Tibial nerve (tissue), 4 donors: ENCODE data around the gene KCNJ6.

Experiments used
- CTCF ChIP-seq, 5 experiments: fragments of 200-600 bp in 3 of 5; fragments of 450-650 bp in 2 of 5; sonication (generic) in 3 of 5; IDR thresholded peaks; one replicate each; pipeline ENCODE4 v1.5.1; 2016 to 2019; ENCODE audit warnings: antibody characterized with exemption in 5 of 5, mild to moderate bottlenecking in 3 of 5, moderate library complexity in 2 of 5
- EP300 ChIP-seq, 2 donors: sonication (generic); formaldehyde crosslinking; IDR thresholded peaks; one replicate each; pipeline ENCODE4 v1.6.1; 2017; ENCODE audit warnings: antibody characterized with exemption in 2 of 2, mild to moderate bottlenecking in 1 of 2
- POLR2A ChIP-seq, 2 donors: fragments of 450-650 bp; IDR thresholded peaks; one replicate each; pipeline ENCODE4 v1.6.1; 2017; ENCODE audit warnings: antibody characterized with exemption in 2 of 2, mild to moderate bottlenecking in 2 of 2, moderate library complexity in 2 of 2

- TF ChIP-seq CTCF (IDR thresholded peaks at IDR 0.05) (no peak), EP300 (IDR thresholded peaks at IDR 0.05) (no peak), POLR2A (IDR thresholded peaks at IDR 0.05) (no peak)
These were observed 268.5 kb downstream of the KCNJ6 start for GRCh38 chr21:37647781-37648180.
